ENCODE results near the gene IRAK3. TPM values are rescaled to one million over a fixed set of nuclear protein-coding genes. Genes with fewer than 3 reads are reported as not detected.

Gene IRAK3
- total RNA-seq, 4 donors from 2014 or later: 12.2 to 21.5 (median 13.6) TPM

DNA sequence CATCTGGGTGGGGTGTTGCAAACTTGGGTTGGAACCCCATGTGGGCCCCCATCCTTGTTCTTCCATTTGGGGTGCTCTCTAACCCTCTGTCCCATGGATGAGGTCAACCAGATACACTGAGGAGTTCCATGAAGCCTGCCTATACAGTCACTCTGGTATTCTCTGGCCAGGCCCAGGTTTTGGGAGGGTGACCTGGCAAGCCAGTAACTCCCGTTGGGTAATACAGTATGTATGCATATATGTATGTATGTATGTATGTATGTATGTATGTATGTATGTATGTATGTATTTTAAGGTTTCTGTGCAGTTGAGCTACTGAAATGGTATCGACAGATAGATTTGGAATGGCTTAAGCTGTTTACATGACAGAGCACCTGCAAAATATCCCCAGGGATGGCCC, 100.5 kb downstream of the IRAK3 start:
- TF ChIP-seq, protein P1, sequence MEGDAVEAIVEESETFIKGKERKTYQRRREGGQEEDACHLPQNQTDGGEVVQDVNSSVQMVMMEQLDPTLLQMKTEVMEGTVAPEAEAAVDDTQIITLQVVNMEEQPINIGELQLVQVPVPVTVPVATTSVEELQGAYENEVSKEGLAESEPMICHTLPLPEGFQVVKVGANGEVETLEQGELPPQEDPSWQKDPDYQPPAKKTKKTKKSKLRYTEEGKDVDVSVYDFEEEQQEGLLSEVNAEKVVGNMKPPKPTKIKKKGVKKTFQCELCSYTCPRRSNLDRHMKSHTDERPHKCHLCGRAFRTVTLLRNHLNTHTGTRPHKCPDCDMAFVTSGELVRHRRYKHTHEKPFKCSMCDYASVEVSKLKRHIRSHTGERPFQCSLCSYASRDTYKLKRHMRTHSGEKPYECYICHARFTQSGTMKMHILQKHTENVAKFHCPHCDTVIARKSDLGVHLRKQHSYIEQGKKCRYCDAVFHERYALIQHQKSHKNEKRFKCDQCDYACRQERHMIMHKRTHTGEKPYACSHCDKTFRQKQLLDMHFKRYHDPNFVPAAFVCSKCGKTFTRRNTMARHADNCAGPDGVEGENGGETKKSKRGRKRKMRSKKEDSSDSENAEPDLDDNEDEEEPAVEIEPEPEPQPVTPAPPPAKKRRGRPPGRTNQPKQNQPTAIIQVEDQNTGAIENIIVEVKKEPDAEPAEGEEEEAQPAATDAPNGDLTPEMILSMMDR (IDR thresholded peaks at IDR 0.05): no peak
- TF ChIP-seq EP300 (IDR thresholded peaks at IDR 0.05) (no peak), POLR2AphosphoS5 (IDR thresholded peaks at IDR 0.05) (no peak), POLR2A (IDR thresholded peaks at IDR 0.05; ENCODE audit: low read depth) (no peak)
- no peak overlapping the region for H3K27ac ChIP-seq (replicated peaks in 1 of 4)
- no peaks in the 10 kb centered on the region for H3K4me1 ChIP-seq
- H3K27me3 ChIP-seq: no peaks in the 10 kb centered on the region
- no peak overlapping the region for H3K4me3 ChIP-seq
- no peaks in the 10 kb centered on the region for H3K36me3 ChIP-seq
- intact Hi-C loops (cut with DNase I): no loop called here
- DNase-seq (ENCODE audit: extremely low spot score): no peak
- H3K9me3 ChIP-seq: no peaks in the 10 kb centered on the region
- 100% methylated on average over 2 of the region's 2 CpGs for WGBS

DNA sequence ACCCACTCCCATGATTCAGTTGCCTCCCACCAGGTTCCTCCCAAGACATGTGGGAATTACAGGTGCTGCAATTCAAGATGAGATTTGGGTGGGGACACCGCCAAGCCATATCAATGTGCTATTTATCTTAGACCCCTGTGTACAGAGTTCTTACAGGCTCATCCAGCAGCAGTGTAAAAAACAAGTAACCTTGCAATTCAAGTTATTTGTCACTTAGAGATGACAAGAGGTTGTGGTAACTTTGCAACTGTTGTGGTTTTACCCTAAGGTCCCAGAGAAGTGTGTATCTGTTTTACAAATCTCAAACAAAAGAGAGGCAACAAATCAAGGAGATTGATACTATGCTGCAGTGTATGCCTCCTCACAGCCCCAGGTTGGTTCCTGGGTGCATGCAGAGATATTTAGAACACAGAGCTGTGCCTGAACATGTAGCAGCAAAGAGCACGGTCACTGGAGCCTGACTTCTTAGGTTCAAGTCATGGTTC, 101.7 kb downstream of the IRAK3 start:
- no peak for DNase-seq (ENCODE audit: extremely low spot score)
- WGBS: 93% methylated on average over 2 of the region's 2 CpGs

DNA sequence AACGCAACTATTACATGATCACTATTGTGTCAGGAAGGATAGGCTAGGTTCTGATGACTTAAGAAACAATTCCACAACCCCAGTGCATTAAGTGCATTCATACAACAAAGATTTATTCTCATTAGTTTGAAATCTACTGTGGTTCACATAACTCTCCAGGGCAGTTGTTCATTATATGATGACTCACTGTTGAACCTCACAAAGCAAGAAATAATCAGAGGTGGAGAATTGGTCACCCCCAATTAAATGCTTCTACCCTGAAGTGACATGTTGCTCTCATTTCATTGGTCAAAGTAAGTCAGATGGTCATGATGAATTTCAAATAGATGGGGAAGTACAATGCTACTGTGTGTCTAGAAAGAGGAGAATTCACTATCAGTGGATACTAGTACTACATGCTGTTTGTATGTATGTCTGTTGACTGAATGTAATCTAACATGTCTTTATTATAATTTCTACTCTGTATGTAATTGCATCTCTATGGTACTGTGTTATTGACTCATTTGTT, 107.2 kb downstream of the IRAK3 start:
- DNase-seq (ENCODE audit: extremely low spot score): no peak
- 85% methylated on average over 1 of the region's 1 CpG for WGBS
- H3K9me3 ChIP-seq: no peaks in the 10 kb centered on the region
- intact Hi-C loops (cut with DNase I): loop anchor here (10.0 kb wide), 1 partner anchor 141 kb away; no protein-coding TSS in a partner anchor
- H3K36me3 ChIP-seq: no peaks in the 10 kb centered on the region
- no peak overlapping the region for H3K27ac ChIP-seq (replicated peaks in 1 of 4)
- H3K4me3 ChIP-seq: no peak overlapping the region
- TF ChIP-seq, protein P1 (IDR thresholded peaks at IDR 0.05): no peak
- TF ChIP-seq POLR2AphosphoS5 (IDR thresholded peaks at IDR 0.05): no peak
- no peak for TF ChIP-seq POLR2A (IDR thresholded peaks at IDR 0.05; ENCODE audit: low read depth)
- no peak for TF ChIP-seq EP300 (IDR thresholded peaks at IDR 0.05)
- peaks cover 0 to 3% (median 2%) of the 10 kb centered on the region in 4 donors for H3K4me1 ChIP-seq
- H3K27me3 ChIP-seq: no peaks in the 10 kb centered on the region

More for the DNA sequence above, 101.7 kb downstream of the IRAK3 start:
- H3K27ac ChIP-seq (replicated peaks in 1 of 4): no peak overlapping the region
- no peaks in the 10 kb centered on the region for H3K9me3 ChIP-seq
- no peaks in the 10 kb centered on the region for H3K4me1 ChIP-seq
- no peak overlapping the region for H3K4me3 ChIP-seq
- TF ChIP-seq POLR2AphosphoS5 (IDR thresholded peaks at IDR 0.05): no peak
- TF ChIP-seq, protein P1 (IDR thresholded peaks at IDR 0.05): no peak
- intact Hi-C loops (cut with DNase I): loop anchor here (10.0 kb wide), 1 partner anchor 136 kb away; no protein-coding TSS in a partner anchor
- no peaks in the 10 kb centered on the region for H3K36me3 ChIP-seq
- no peaks in the 10 kb centered on the region for H3K27me3 ChIP-seq

DNA sequence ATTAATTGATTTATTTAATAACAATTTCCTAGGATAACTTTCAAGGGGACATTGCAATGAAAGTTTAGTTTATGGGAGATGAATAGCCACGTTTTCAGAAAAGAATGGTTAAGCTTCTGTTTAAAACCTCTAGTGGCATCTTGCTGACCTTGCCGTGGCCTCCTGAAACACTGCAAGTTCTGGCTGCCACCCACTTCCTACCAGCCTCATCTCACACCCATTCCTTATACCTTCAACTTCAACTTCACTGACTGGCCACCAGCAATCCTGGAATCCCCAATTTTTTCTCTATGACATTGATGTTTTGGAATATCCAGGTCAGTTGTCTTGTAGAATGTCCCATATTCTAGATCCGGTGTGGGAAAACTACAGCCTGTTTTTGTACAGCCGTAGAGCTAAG, 108.1 kb downstream of the IRAK3 start:
- 65% methylated on average over 4 of the region's 4 CpGs for WGBS

More for the DNA sequence above, 108.1 kb downstream of the IRAK3 start:
- no peak overlapping the region for H3K4me3 ChIP-seq
- H3K36me3 ChIP-seq: no peaks in the 10 kb centered on the region
- DNase-seq (ENCODE audit: extremely low spot score): no peak
- peaks cover 0 to 9% (median 8%) of the 10 kb centered on the region in 4 donors for H3K4me1 ChIP-seq
- no peaks in the 10 kb centered on the region for H3K27me3 ChIP-seq
- H3K27ac ChIP-seq (replicated peaks in 1 of 4): no peak overlapping the region
- H3K9me3 ChIP-seq: no peaks in the 10 kb centered on the region
- intact Hi-C loops (cut with DNase I): loop anchor here (10.0 kb wide), 1 partner anchor 142 kb away; no protein-coding TSS in a partner anchor
- TF ChIP-seq, protein P1 (IDR thresholded peaks at IDR 0.05): no peak
- no peak for TF ChIP-seq POLR2A (IDR thresholded peaks at IDR 0.05; ENCODE audit: low read depth)
- no peak for TF ChIP-seq POLR2AphosphoS5 (IDR thresholded peaks at IDR 0.05)
- TF ChIP-seq EP300 (IDR thresholded peaks at IDR 0.05): no peak

Measured in esophagus muscularis mucosa (tissue), 4 donors.